NCI-H1436 (cell line): Measurements from ENCODE around the gene COLEC12.

ENCODE experiments used
- DNase-seq: peaks from one replicate; lab custom pipeline; 2025; lab: John Stamatoyannopoulos, UW

The COLEC12 gene

DNA sequence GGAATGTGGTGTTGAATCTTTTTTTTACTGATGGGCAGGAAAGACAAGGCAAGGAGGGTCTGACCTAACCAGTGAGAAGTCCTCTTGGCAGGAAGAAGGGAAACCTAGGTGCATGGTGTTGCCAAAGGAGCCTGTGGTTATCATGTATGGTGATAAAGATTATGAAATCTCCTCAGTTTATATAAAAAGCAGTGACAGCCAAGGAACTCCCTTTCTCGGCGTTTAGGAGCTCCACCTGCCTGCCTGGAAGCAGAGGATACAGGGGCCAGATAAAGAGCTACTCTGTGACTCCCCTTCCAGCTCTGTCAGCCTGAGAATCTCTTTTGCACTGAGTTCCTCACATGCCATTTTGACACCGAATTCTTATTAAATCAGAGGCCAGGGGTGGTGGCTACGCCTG is 26.1 kb downstream of the COLEC12 start:
- no peak for DNase-seq

DNA sequence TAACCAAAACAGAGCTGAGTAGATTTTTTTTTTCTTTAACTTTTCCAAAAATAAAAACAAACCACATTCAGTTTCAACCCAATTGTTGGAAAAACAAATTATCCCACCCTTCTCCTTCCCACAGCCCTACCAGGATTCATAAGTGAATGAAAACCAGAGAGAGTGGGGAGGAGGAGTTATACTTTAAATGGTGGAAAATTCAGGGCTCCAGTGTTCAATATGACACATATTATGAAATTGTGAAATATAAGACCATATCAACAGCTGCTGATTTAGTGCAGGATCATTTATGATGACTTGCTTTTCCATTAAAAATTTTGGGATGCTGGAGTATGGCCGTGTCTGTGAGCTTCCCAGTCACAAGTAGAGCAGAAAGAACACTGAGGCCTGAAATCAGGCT is 26.7 kb downstream of the COLEC12 start:
- no peak for DNase-seq

DNA sequence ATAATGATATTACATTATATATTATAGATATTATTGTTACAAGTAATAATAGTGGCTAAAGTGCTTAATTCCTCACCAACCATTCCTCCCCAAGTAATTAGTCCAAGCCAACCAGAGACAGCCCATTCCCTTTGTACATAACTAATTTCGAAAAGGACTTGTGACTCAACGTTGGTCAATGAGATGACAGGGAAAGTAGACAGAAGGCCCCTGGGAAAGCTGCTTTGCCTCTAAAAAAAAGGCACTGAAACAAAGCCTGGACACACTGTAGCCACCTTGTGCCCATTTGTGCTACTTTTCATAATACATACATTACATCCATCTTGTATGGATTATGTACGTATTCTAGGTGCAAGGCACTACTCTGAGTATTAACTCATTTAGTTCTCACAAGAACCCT is 28.8 kb downstream of the COLEC12 start:
- no peak for DNase-seq

DNA sequence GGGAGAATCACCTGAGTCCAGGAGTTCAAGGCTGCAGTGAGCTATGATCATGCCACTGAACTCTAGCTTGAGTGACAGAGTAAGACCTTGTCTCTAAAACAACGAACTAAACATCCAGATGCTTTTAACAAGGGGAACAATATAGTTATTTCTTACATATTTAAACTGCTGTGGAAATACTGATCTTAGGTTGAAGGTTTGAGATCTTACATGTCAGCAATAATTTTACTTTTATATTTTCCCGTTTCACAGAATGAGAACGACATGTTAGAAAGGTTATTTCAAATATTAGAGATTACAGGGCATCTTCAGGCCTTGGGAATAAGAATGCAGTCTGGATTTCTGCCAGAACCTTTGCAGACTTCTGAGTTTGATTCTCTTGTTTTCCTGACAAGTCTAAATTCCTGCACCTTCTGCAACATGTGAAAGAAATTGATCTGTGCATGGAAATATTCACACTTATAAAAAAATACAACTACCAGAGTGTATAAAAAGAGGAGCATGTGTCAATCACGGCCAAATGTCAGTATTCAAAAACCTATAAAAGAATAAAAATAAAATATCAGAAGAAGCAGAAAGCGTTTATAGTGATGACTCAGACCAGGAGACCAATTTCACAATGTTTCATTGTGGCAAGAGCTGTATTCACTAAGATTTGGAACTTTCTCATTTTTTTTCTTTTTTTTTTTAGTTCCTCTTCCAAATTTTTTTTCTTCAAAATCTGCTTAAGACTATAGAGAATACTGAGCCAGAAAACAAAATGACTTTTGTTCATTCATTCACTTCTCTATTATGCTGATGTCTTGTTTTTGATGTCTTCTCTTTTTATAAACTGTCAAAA is 29.6 kb downstream of the COLEC12 start:
- no peak for DNase-seq

GRCh38 chr18:468955-469790 is 31.3 kb downstream of the COLEC12 start:
- DNase-seq = no peak

- no peak for DNase-seq
Observed at GRCh38 chr18:463827-464541, 36.5 kb downstream of the COLEC12 start.

- no peak for DNase-seq
Observed at GRCh38 chr18:463403-463802, 37.1 kb downstream of the COLEC12 start.

DNA sequence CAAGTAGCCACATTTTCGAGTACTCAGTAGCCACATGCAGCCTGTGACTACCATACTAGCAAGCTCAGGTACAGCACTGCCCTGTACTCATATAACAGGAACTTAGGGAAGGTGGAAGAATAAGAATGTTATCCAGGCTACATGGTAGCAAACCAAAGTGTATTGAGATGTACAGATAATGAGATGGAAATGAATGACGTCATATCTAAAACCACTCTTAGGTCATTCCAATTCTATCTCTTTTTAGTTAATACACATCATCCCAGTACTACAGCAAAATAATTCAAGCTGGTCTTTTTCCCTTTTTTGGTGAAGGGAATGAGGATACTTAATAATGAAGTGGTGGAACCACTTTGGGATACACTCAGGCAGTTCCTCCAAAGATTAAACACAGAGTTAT is 38.7 kb downstream of the COLEC12 start:
- DNase-seq = no peak

DNA sequence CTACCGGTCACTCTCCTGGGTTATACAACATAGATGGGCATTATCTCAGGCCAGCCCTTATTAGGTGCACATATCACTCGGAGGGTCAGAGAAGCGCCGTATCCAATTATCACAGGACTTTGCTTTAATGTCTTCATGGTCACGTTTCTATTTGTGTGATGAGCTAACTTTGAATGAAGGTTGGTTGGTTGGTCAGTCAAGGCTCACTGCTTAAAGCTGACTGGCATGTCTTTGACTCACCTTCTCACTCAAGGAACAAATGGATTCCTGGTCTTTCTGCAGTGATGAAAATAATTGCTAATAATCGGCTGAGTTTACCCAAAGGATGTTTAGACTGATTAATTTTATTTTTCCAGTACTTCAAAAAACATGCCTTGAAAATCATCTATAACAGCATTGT is 39.7 kb downstream of the COLEC12 start:
- no peak for DNase-seq

DNA sequence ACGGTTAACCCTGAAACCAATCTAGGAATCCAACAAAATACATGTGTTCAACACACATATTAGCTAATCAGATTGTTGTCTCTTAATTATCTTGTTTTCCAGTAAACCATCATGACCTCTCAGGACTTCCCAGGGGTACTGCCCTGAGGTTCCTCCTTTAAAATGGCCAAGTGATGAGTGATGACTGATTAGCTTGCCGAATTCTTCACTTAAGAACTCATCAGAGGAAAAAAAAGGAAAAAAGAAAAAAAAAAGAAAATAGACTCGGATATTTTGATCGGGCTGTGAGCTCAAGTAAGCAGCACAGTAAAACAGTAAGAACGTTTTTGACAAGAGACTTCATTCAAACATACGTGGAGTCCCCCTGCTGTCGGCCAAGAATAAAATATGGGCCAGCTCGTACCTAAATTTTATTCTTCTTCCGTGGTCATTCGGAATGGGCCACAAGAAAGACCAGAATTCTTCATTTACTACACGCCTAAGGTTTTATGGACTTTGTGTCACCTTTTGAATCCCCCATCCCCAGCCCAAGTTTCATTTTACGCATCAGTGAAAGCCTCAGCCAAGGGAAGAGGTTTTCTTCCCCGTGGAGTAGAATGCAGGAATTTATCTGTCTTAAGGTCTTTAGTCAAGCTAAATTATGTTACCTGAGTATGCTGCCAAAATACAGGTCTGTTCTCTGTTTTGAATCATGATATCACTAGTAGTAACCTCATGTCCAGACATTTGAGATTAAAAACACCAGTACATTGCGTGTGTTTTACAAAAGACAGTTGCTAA is 40.5 kb downstream of the COLEC12 start:
- no peak for DNase-seq

GRCh38 chr18:457521-458412 is 42.7 kb downstream of the COLEC12 start:
- DNase-seq = no peak

DNA sequence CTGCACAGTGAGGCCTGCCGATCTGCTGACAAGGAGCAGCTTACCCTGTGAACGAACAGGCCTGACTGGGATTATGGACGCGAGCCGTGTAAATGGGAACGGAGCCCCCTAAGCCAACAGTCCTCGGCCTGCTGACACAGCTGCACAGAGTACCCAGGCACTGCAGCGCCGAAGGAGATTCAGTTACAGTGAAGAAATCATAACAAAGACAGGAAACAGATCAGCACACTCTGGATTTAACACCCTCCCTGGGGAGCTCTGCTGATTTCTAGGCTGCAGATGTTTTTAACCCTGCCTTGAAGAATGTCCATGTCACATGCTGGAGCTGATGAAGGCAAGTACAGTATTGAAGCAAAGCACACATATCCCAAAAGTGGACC is 43.4 kb downstream of the COLEC12 start:
- DNase-seq = no peak

DNA sequence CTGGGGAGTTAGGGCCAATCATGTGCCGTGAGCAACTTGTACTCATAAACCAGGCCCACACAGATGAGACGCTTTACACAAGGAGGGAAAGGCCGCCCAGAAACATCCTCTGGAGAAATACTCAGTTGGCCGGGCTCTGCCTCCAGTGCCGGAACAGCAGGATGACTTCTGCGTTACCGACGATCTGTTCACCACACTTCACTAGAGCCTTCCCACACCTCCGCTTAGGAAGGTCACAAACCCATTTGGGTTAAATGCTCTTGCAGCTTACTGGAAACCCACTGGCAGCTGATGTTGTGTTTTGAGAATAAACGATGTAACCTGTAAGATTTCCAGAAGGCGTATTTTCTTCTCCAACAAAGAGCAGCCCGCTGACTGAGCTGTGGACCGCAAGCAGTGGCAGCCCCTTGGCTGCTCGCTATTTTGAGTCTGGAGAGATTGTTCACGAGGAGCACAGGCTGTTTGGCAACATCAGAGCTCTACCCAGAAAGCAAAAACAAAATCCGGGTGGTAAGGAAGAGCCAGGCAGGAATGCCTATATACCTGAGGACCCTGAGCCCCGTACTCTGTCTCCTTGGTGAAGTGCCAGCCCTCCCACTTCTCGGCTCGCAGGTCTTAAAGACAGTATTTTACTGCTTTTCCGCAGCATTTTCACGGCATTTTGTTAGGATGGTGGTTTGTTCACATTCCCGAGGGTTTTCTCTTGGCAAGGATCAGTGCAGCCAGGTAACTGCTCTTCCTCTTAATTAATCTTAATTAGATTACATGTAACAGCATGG is 44.0 kb downstream of the COLEC12 start:
- DNase-seq = no peak

- DNase-seq = no peak
Observed at GRCh38 chr18:453400-453799, 47.1 kb downstream of the COLEC12 start.

DNA sequence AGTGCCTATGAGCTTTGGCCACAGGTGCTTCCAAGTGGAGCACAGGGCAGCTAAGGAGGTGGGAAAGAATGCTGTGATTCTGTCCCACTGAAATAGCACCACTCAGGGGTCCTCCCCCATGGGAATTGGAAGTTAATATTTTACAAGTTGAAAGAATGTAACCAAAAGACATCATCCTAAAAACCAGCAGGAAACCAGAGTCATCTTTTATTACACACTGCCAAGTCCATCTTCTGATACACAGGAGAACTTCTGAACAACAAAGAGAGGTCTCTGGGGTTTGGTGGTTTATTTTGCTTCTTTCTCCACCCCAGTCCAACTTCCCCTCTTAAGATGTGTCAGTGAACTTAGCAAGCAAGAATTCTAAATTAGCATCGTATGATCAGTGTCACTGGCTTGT is 47.7 kb downstream of the COLEC12 start:
- no peak for DNase-seq

DNA sequence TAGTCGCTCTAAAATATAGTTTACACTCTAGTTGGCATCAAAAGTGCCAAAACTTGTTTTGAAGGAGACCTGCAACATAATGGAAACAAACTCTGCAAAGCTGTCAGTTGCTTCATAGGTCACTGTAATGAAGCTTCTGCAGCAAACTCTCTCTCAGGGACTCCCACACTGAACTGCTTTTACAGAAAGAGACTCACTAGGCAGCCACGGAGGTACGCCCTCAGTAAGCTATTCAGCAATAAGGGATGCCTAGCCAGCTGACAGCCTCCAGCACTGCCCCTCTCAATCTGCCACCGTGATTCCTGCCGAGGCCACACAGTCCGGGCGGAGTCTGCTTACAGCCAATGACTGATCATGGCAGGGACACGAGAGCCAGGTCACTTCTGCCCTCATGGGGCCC is 51.1 kb downstream of the COLEC12 start:
- no peak for DNase-seq

DNA sequence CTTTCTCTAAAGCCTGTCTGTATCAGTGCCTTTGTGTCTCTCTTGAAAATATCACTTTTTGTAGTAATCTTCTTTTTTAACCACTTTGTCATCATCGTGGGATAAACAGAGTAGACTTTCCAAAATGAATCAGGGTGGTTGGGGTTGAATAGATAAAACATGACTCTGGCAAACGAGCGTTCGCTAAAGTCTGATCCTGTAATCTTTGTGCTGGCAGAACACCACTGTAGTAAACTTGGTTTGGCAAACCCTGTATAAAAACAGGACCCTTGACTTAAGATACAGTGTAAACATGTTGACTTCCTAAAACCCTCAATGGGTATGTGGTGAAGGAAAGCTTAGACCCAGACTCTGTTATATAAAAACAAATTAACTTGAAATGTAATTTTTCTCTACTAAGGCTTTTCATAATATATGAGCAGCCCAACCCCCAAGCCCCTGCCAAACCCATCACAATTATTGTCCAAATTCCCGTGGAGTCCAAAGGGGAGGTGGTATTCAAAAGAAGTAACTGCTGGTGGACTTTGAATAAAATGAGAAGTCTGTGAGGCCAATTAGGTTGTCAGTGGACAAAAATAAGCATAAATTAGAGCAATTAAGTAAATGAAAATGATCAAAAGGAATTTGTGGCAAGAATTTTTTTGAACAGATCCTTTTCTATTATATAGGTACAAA is 52.2 kb downstream of the COLEC12 start:
- no peak for DNase-seq

GRCh38 chr18:446941-447560 is 53.5 kb downstream of the COLEC12 start:
- DNase-seq = no peak

DNA sequence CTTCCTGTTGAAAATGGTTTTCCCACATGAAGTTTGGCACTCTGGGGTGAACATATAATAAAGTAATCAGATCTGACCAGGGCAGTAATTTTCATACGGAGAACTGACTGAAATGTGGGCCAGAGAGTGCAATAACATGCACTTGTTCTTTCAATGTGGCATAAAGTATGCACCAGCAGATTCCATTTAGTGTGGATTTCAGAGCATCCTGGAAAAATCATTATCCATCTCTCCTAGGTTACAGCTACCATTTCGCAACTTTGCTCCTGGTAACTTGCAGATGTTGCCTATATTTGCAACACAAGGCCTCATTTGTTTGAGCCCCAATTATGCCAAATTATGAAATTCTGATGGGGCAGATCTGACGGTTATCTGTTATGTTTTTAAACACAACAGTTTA is 55.4 kb downstream of the COLEC12 start:
- no peak for DNase-seq
